Measurements from ENCODE around the gene TFR2. TPM values are rescaled to one million over a fixed set of nuclear protein-coding genes. Genes with fewer than 3 reads are reported as not detected.

The TFR2 gene
- total and polyA plus RNA-seq, 9 of the 15 experiments (the other 6 are each of a cell fraction or from before 2014, with no cell fraction given): 3.8 to 123 (median 51.1) TPM

- peak; percentile 72 for TF ChIP-seq POLR2G (IDR thresholded peaks at IDR 0.05; ENCODE audit: low read depth, low read length)
- peak in 1 of 2 experiments; percentile 21; a peak in 2 of 4 replicates for TF ChIP-seq MAZ (CRISPR knock-in tag; conservative IDR thresholded peaks at IDR 0.05 in 1 of 2, IDR thresholded peaks at IDR 0.05 in 1 of 2)
- TF ChIP-seq ETV1 (tag; conservative IDR thresholded peaks at IDR 0.05; ENCODE audit: low read depth): 0 out of 2 replicates have a peak, but pooled peaks have one; percentile 35
- peak in 1 of 2 experiments; percentile 1; a peak in 1 of 4 replicates for TF ChIP-seq ZNF639 (CRISPR knock-in tag; conservative IDR thresholded peaks at IDR 0.05 in 1 of 2, IDR thresholded peaks at IDR 0.05 in 1 of 2)
- TF ChIP-seq KLF10 (CRISPR knock-in tag; IDR thresholded peaks at IDR 0.05): no peak
- peak; percentile 5; the same call in 1 of the 2 replicates for TF ChIP-seq TCF3 (CRISPR knock-in tag; IDR thresholded peaks at IDR 0.05)
- TF ChIP-seq CREM (IDR thresholded peaks at IDR 0.05; ENCODE audit: low read depth): 0 out of 2 replicates have a peak, but pooled peaks have one; percentile 1
- 0 out of 2 replicates have a peak, but pooled peaks have one; percentile 21 for TF ChIP-seq MCM2 (IDR thresholded peaks at IDR 0.05; ENCODE audit: low read depth)
- TF ChIP-seq FOXM1 (IDR thresholded peaks at IDR 0.05; ENCODE audit: low read depth): no peak
- 0 out of 2 replicates have a peak, but pooled peaks have one; percentile 37 for TF ChIP-seq FOXM1 (CRISPR knock-in tag; IDR thresholded peaks at IDR 0.05; ENCODE audit: low read depth)
- 0 out of 2 replicates have a peak, but pooled peaks have one; percentile 28 for TF ChIP-seq NR2C2 (CRISPR knock-in tag; IDR thresholded peaks at IDR 0.05)
- TF ChIP-seq NR2C2 (tag; IDR thresholded peaks at IDR 0.05): peak; percentile 34; the same call in 1 of the 2 replicates
- no peak for TF ChIP-seq HOMEZ (CRISPR knock-in tag; IDR thresholded peaks at IDR 0.05)
- TF ChIP-seq ZNF24 (IDR thresholded peaks at IDR 0.05): no peak
- TF ChIP-seq ATF3 (IDR thresholded peaks at IDR 0.05): no peak
- TF ChIP-seq ATF3 (CRISPR knock-in tag; conservative IDR thresholded peaks at IDR 0.05): no peak
- 0 out of 2 replicates have a peak, but pooled peaks have one; percentile 3 for TF ChIP-seq ZNF584 (CRISPR knock-in tag; IDR thresholded peaks at IDR 0.05; ENCODE audit: low read depth)
- TF ChIP-seq CHD1 (IDR thresholded peaks at IDR 0.05; ENCODE audit: low read length): peak; percentile 55
- TF ChIP-seq CBFA2T2 (conservative IDR thresholded peaks at IDR 0.05): no peak
- TF ChIP-seq NR1H2 (CRISPR knock-in tag; IDR thresholded peaks at IDR 0.05): peak; percentile 86; the same call in 1 of the 2 replicates
These were observed 573 bp downstream of the TFR2 start (continued) for GRCh38 chr7:100640517-100641440.

Measured in K562 (cell line).